IMR-90 (cell line): Measurements from ENCODE around the gene MPL. TPM values are rescaled to one million over a fixed set of nuclear protein-coding genes. Genes with fewer than 3 reads are reported as not detected.

Experiments
- ATAC-seq: fragments of 200-7000 bp; cut with Tn5 transposase; 2 replicates; pipeline ENCODE4 v1.9.1; 2020; ENCODE audit warnings: low read depth, mild to moderate bottlenecking, moderate library complexity
- BruUV-seq: library from RNA; stranded (reverse); fragments of 400-500 nt; replicated peaks from 2 replicates; lab custom pipeline; 2021; lab: Mats Ljungman, UMichigan
- CTCF ChIA-PET: fragments of 300-600 bp; formaldehyde crosslinking; extraction: SDS; loops from one replicate; lab custom pipeline; 2021; ENCODE audit warnings: antibody characterized with exemption; lab: Yijun Ruan, JAX
- POLR2A ChIA-PET: fragments of 300-600 bp; sonication (Branson Sonifier 250); formaldehyde crosslinking; loops from one replicate; lab custom pipeline; 2022; ENCODE audit warnings: antibody characterized with exemption; ENCODE audit not compliant: unreplicated experiment; lab: Charles Lee
- DNase-seq: peaks from one replicate; pipeline ENCODE4 v3.0.0; 2013
- H2AFZ ChIP-seq: replicated peaks from 2 replicates; pipeline ENCODE3; 2013; ENCODE audit warnings: low read length, mild to moderate bottlenecking; ENCODE audit not compliant: poor library complexity
- H2AK5ac ChIP-seq: 2 replicates; pipeline ENCODE4 v1.6.1; 2013; ENCODE audit warnings: low read depth, low read length, inconsistent platforms
- H2AK9ac ChIP-seq: replicated peaks from 2 replicates; pipeline ENCODE3; 2013; ENCODE audit warnings: mild to moderate bottlenecking, low read depth, low read length, moderate library complexity; ENCODE audit not compliant: poor library complexity
- H2BK120ac ChIP-seq: 2 replicates; pipeline ENCODE4 v1.6.1; 2013; ENCODE audit warnings: low read depth, low read length, inconsistent platforms
- H2BK15ac ChIP-seq: 3 replicates; pipeline ENCODE4 v1.6.1; 2013; ENCODE audit warnings: low read depth, low read length, inconsistent platforms
- H2BK20ac ChIP-seq: 2 replicates; pipeline ENCODE4 v1.6.1; 2013; ENCODE audit warnings: low read depth, mild to moderate bottlenecking, inconsistent platforms, low read length, moderate library complexity
- H2BK5ac ChIP-seq: 2 replicates; pipeline ENCODE4 v1.6.1; 2013; ENCODE audit warnings: mild to moderate bottlenecking, low read depth, low read length, inconsistent platforms; ENCODE audit not compliant: poor library complexity, severe bottlenecking
- H3K14ac ChIP-seq: replicated peaks from 2 replicates; pipeline ENCODE4 v1.6.1; 2013; ENCODE audit warnings: low read depth, low read length, inconsistent platforms
- H3K18ac ChIP-seq: 2 replicates; pipeline ENCODE4 v1.6.1; 2013; ENCODE audit warnings: low read depth, low read length, control low read depth
- H3K23ac ChIP-seq: 2 replicates; pipeline ENCODE4 v1.6.1; 2013; ENCODE audit warnings: low read depth, low read length, inconsistent platforms
- H3K27ac ChIP-seq: 2 replicates; pipeline ENCODE4 v1.5.1; 2013; ENCODE audit warnings: mild to moderate bottlenecking, control low read depth, low read length; ENCODE audit not compliant: insufficient read depth
- H3K27me3 ChIP-seq: 2 replicates; pipeline ENCODE4 v1.6.1; 2013; ENCODE audit warnings: low read length; ENCODE audit not compliant: control insufficient read depth, insufficient read depth
- H3K36me3 ChIP-seq: 2 replicates; pipeline ENCODE4 v1.6.1; 2013; ENCODE audit warnings: low read length, mixed read lengths; ENCODE audit not compliant: control insufficient read depth, insufficient read depth
- H3K4ac ChIP-seq: 2 replicates; pipeline ENCODE4 v1.6.1; 2013; ENCODE audit warnings: low read depth, low read length, inconsistent platforms
- H3K4me1 ChIP-seq: 2 replicates; pipeline ENCODE4 v1.6.1; 2013; ENCODE audit warnings: low read length, mixed read lengths; ENCODE audit not compliant: control insufficient read depth, insufficient read depth
- H3K4me2 ChIP-seq: 2 replicates; pipeline ENCODE4 v1.6.1; 2013; ENCODE audit warnings: low read depth, mild to moderate bottlenecking, control low read depth, low read length, moderate library complexity
- H3K4me3 ChIP-seq: 2 replicates; pipeline ENCODE4 v1.5.1; 2013; ENCODE audit warnings: low read depth, mild to moderate bottlenecking, control low read depth, low read length, moderate library complexity; ENCODE audit not compliant: insufficient read depth
- H3K56ac ChIP-seq: 2 replicates; pipeline ENCODE4 v1.6.1; 2013; ENCODE audit warnings: low read length, inconsistent platforms; ENCODE audit not compliant: insufficient read depth; ENCODE audit errors: extremely low read depth
- H3K79me1 ChIP-seq, 2 experiments: 2 replicates each; pipeline ENCODE4 v1.6.1; 2013; ENCODE audit warnings: low read length in 2 of 2, inconsistent platforms in 1 of 2, low read depth in 1 of 2
- H3K9ac ChIP-seq: 2 replicates; pipeline ENCODE4 v1.6.1; 2013; ENCODE audit warnings: low read depth, low read length, control low read depth
- H3K9me1 ChIP-seq: 2 replicates; pipeline ENCODE4 v1.6.1; 2013; ENCODE audit warnings: low read length, inconsistent platforms; ENCODE audit not compliant: insufficient read depth
- H3K9me3 ChIP-seq: 2 replicates; pipeline ENCODE4 v1.6.1; 2013; ENCODE audit warnings: low read length; ENCODE audit not compliant: control insufficient read depth, insufficient read depth
- H4K20me1 ChIP-seq: 2 replicates; pipeline ENCODE4 v1.6.1; 2013; ENCODE audit warnings: low read length, inconsistent platforms; ENCODE audit not compliant: insufficient read depth
- H4K5ac ChIP-seq: 2 replicates; pipeline ENCODE4 v1.6.1; 2013; ENCODE audit warnings: mild to moderate bottlenecking, low read depth, low read length, control low read depth
- H4K8ac ChIP-seq, 2 experiments: 2 replicates each; pipeline ENCODE4 v1.6.1; 2013; ENCODE audit warnings: low read depth in 2 of 2, low read length in 2 of 2, control low read depth in 1 of 2, inconsistent platforms in 1 of 2
- H4K91ac ChIP-seq: 2 replicates; pipeline ENCODE4 v1.6.1; 2013; ENCODE audit warnings: low read depth, low read length, inconsistent platforms; ENCODE audit not compliant: insufficient read depth
- BHLHE40 ChIP-seq: fragments of 150-350 bp; IDR thresholded peaks from 2 replicates; pipeline ENCODE4 v1.6.1; 2016; ENCODE audit warnings: mild to moderate bottlenecking, low read depth, low read length
- CEBPB ChIP-seq: IDR thresholded peaks from 2 replicates; pipeline ENCODE4 v1.6.1; 2012; ENCODE audit warnings: low read depth, low read length, improper control_type of control experiment
- CHD1 ChIP-seq: IDR thresholded peaks from 2 replicates; pipeline ENCODE4 v1.6.1; 2012; ENCODE audit warnings: low read depth, low read length, improper control_type of control experiment
- FOS ChIP-seq: fragments of 150-350 bp; IDR thresholded peaks from 2 replicates; pipeline ENCODE4 v1.6.1; 2016; ENCODE audit warnings: low read depth, low read length
- MAFK ChIP-seq: IDR thresholded peaks from 2 replicates; pipeline ENCODE4 v1.6.1; 2012; ENCODE audit warnings: low read depth, low read length, improper control_type of control experiment
- MAZ ChIP-seq: IDR thresholded peaks from 2 replicates; pipeline ENCODE4 v1.6.1; 2012; ENCODE audit warnings: low read depth, mild to moderate bottlenecking, low read length, improper control_type of control experiment, moderate library complexity, borderline replicate concordance
- MXI1 ChIP-seq: IDR thresholded peaks from 2 replicates; pipeline ENCODE4 v1.6.1; 2012; ENCODE audit warnings: low read depth, mild to moderate bottlenecking, low read length, moderate library complexity, borderline replicate concordance
- NFE2L2 ChIP-seq: fragments of 150-350 bp; IDR thresholded peaks from 2 replicates; pipeline ENCODE4 v1.6.1; 2016; ENCODE audit warnings: low read depth, mild to moderate bottlenecking, low read length
- POLR2A ChIP-seq: IDR thresholded peaks from 2 replicates; pipeline ENCODE4 v1.6.1; 2012; ENCODE audit warnings: mild to moderate bottlenecking, low read depth, low read length
- RAD21 ChIP-seq: IDR thresholded peaks from 2 replicates; pipeline ENCODE4 v1.6.1; 2012; ENCODE audit warnings: low read length, improper control_type of control experiment
- RCOR1 ChIP-seq: IDR thresholded peaks from 2 replicates; pipeline ENCODE4 v1.6.1; 2012; ENCODE audit warnings: mild to moderate bottlenecking, low read length, improper control_type of control experiment; ENCODE audit not compliant: insufficient replicate concordance
- RFX5 ChIP-seq: IDR thresholded peaks from 2 replicates; pipeline ENCODE4 v1.8.0; 2012; ENCODE audit warnings: low read depth, mild to moderate bottlenecking, low read length, moderate library complexity
- SMC3 ChIP-seq: fragments of 150-350 bp; IDR thresholded peaks from 2 replicates; pipeline ENCODE4 v1.6.1; 2016; ENCODE audit warnings: low read depth, mild to moderate bottlenecking, antibody characterized with exemption, low read length, moderate library complexity
- USF2 ChIP-seq: fragments of 150-350 bp; IDR thresholded peaks from 2 replicates; pipeline ENCODE4 v1.6.1; 2017; ENCODE audit warnings: mild to moderate bottlenecking, antibody characterized with exemption, low read length, low read depth
- WGBS, 2 experiments: methylation state at CpG; one replicate each; pipeline versions ENCODE4 v1.1.5 to v1.1.7; 2013; ENCODE audit warnings: missing lambda C conversion rate in 2 of 2; ENCODE audit not compliant: insufficient read length in 1 of 2; ENCODE audit errors: extremely low coverage in 2 of 2; 5-methylcytosine and 5-hydroxymethylcytosine counted together
- dilution Hi-C: fragments of 300-500 bp; cut with HindIII; formaldehyde crosslinking; loops from one replicate; pipeline ENCODE4 v1.14.3; 2018; ENCODE audit warnings: low sequenced_read_pairs; ENCODE audit not compliant: unreplicated experiment
- in situ Hi-C: fragments of 300-500 bp; cut with MboI; formaldehyde crosslinking; loops from 3 replicates; pipeline ENCODE4 v1.14.3; 2019; ENCODE audit warnings: low sequenced_read_pairs, inconsistent platforms, mixed read lengths
- intact Hi-C: fragments of 100-400 bp; cut with micrococcal nuclease; formaldehyde crosslinking; loops from 2 replicates; pipeline ENCODE4 v1.10.0; 2022
- polyA plus RNA-seq, 3 experiments: library from polyadenylated mRNA; depleted of rRNA; stranded (reverse); fragments of >200 nt; gene quantifications; 2 replicates each; pipeline ENCODE4 v1.2.3, GENCODE V29; 2012; ENCODE audit warnings: low replicate concordance in 1 of 3
- total RNA-seq: library from RNA; depleted of rRNA; stranded (reverse); fragments of >200 nt; gene quantifications from 2 replicates; pipeline ENCODE4 v1.2.3, GENCODE V29; 2012
- TF ChIP-seq, protein P1 (sequence below): conservative IDR thresholded peaks from 2 replicates; pipeline ENCODE4 v1.5.1; 2012; ENCODE audit warnings: mild to moderate bottlenecking, low read depth, low read length, improper control_type of control experiment

The MPL gene
- total and polyA plus RNA-seq, 2 of the 4 experiments (the other 2 are of a cell fraction) = 0.12 TPM; not detected in 1

- H2BK120ac ChIP-seq = peak within 1 kb of the TSS; percentile 77
- peak within 1 kb of the TSS; percentile 51 for H4K5ac ChIP-seq
- in situ Hi-C loops = no loop called here
- peak within 1 kb of the TSS; percentile 98 for H2AFZ ChIP-seq
- ChIA-PET POLR2A (interaction anchor here (0.6 to 1.4 kb wide), 3 partner anchors 10 to 490 kb away, joined by 4 read pairs; partner anchors contain the start of gene CDC20), CTCF (interaction anchor here (1.0 to 1.2 kb wide), 2 partner anchors 9 to 19 kb away, joined by 3 read pairs; partner anchors contain the start of gene CDC20)
- DNase-seq (peak; percentile 80), ATAC-seq (peak; percentile 93)
- peaks cover 23% of the 10 kb centered on the region for H4K20me1 ChIP-seq
- peak within 1 kb of the TSS; percentile 93 for H4K91ac ChIP-seq
- H2BK15ac ChIP-seq = peak within 1 kb of the TSS; percentile 21; the same call in 1 of the 3 replicates
- H3K27me3 ChIP-seq = no peaks in the 10 kb centered on the region
- dilution Hi-C loops = no loop called here
- peak within 1 kb of the TSS; percentile 100 for H2AK9ac ChIP-seq
- H3K9me1 ChIP-seq = peaks cover 15% of the 10 kb centered on the region
- H3K9me3 ChIP-seq = no peaks in the 10 kb centered on the region
- H3K79me1 ChIP-seq = peaks cover 34 to 81% of the 10 kb centered on the region in 2 experiments
- intact Hi-C loops = loop anchor here (1.0 kb wide), 1 partner anchor 21 kb away; the partner anchor contains the start of genes MED8 and SZT2
- H2BK20ac ChIP-seq = peak within 1 kb of the TSS; percentile 67
- H3K4ac ChIP-seq = peak within 1 kb of the TSS; percentile 99
- H3K27ac ChIP-seq = peak within 1 kb of the TSS; percentile 93
- peaks cover 29% of the 10 kb centered on the region for H3K36me3 ChIP-seq
- peak within 1 kb of the TSS; percentile 90 to 97 for H4K8ac ChIP-seq
- H3K56ac ChIP-seq = peak within 1 kb of the TSS; percentile 99
- peak within 1 kb of the TSS; percentile 42 for H3K18ac ChIP-seq
- H2AK5ac ChIP-seq = peak within 1 kb of the TSS; percentile 99
- H3K4me1 ChIP-seq = peaks cover 16% of the 10 kb centered on the region
- H3K4me3 ChIP-seq = peak within 1 kb of the TSS; percentile 80
- no TSS peak for BruUV-seq
- peak within 1 kb of the TSS; percentile 97 for H3K23ac ChIP-seq
- WGBS, 2 experiments = 0% methylated on average over 23 of the region's 58 CpGs; no CpG with 5 or more reads in 1 of the 2 experiments
- H3K14ac ChIP-seq = peak within 1 kb of the TSS; percentile 99
- H3K4me2 ChIP-seq = peak within 1 kb of the TSS; percentile 87
- H2BK5ac ChIP-seq = peak within 1 kb of the TSS; percentile 92
- H3K9ac ChIP-seq = peak within 1 kb of the TSS; percentile 90
- TF ChIP-seq RAD21 (peak; percentile 1; the same call in 1 of the 2 replicates), USF2 (no peak), RFX5 (no peak), CHD1 (no peak), CEBPB (no peak), BHLHE40 (peak; percentile 43; the same call in 1 of the 2 replicates), SMC3 (0 out of 2 replicates have a peak, but pooled peaks have one; percentile 11), MAFK (no peak), POLR2A (peak; percentile 67; the same call in 1 of the 2 replicates), MAZ (peak; percentile 82; the same call in 1 of the 2 replicates), FOS (no peak), NFE2L2 (no peak), RCOR1 (no peak), MXI1 (peak; percentile 40)
- TF ChIP-seq, protein P1, sequence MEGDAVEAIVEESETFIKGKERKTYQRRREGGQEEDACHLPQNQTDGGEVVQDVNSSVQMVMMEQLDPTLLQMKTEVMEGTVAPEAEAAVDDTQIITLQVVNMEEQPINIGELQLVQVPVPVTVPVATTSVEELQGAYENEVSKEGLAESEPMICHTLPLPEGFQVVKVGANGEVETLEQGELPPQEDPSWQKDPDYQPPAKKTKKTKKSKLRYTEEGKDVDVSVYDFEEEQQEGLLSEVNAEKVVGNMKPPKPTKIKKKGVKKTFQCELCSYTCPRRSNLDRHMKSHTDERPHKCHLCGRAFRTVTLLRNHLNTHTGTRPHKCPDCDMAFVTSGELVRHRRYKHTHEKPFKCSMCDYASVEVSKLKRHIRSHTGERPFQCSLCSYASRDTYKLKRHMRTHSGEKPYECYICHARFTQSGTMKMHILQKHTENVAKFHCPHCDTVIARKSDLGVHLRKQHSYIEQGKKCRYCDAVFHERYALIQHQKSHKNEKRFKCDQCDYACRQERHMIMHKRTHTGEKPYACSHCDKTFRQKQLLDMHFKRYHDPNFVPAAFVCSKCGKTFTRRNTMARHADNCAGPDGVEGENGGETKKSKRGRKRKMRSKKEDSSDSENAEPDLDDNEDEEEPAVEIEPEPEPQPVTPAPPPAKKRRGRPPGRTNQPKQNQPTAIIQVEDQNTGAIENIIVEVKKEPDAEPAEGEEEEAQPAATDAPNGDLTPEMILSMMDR = peak; percentile 34
These were observed 30.5 kb downstream of the MPL start, which contains the start of gene ELOVL1 for GRCh38 chr1:43367904-43368645. TSS of gene ELOVL1 (minus strand) at chr1:43368011. CDS start at chr1:43365609, 2,402 bp downstream.
